Activated T-helper 1 cell treated with anti-CD3 and anti-CD28 coated beads, Interleukin-12 subunit alpha, Interleukin-12 subunit beta, Interleukin-2, Interleukin-4 antibody, amounts not matched to agents 30 ng/mL and 10 ng/mL and 1 ng/mL, durations not matched to agents 14 hours and 24 hours and 36 hours (primary cell): ENCODE results near the gene SEZ6L. TPM values are rescaled to one million over a fixed set of nuclear protein-coding genes. Genes with fewer than 3 reads are reported as not detected.

Source experiments
- DNase-seq: peaks from one replicate; pipeline ENCODE4 v3.0.0; 2021; ENCODE audit warnings: low spot score
- H3K27ac Mint-ChIP-seq: one replicate; pipeline ENCODE4 v1.8.0; 2021; ENCODE audit warnings: mild to moderate bottlenecking, mixed read lengths
- H3K27me3 Mint-ChIP-seq: one replicate; pipeline ENCODE4 v1.8.0; 2022; ENCODE audit warnings: mild to moderate bottlenecking, moderate library complexity, mixed read lengths; ENCODE audit not compliant: insufficient read depth
- H3K36me3 Mint-ChIP-seq: one replicate; pipeline ENCODE4 v1.8.0; 2021; ENCODE audit warnings: low read depth, mixed read lengths
- H3K4me1 Mint-ChIP-seq: one replicate; pipeline ENCODE4 v1.8.0; 2021; ENCODE audit warnings: low read depth, mixed read lengths
- H3K4me3 Mint-ChIP-seq: one replicate; pipeline ENCODE4 v1.8.0; 2021; ENCODE audit warnings: mild to moderate bottlenecking, moderate library complexity, mixed read lengths
- H3K9me3 Mint-ChIP-seq: one replicate; pipeline ENCODE4 v1.8.0; 2021; ENCODE audit warnings: mixed read lengths
- intact Hi-C: fragments of 100-400 bp; cut with micrococcal nuclease; formaldehyde crosslinking; loops from one replicate; pipeline ENCODE4 v1.15.1; 2024
- total RNA-seq: library from RNA; stranded (reverse); gene quantifications from 2 replicates; pipeline ENCODE4 v1.2.3, GENCODE V29; 2022

SEZ6L gene
- total RNA-seq, 1 donor from 2014 or later, result not detected

- H3K27me3 Mint-ChIP-seq, result peaks cover 18% of the 10 kb centered on the region
- no peaks in the 10 kb centered on the region for H3K36me3 Mint-ChIP-seq
- intact Hi-C loops, result no loop called here
- H3K9me3 Mint-ChIP-seq, result no peaks in the 10 kb centered on the region
- no peak for DNase-seq
- no peaks in the 10 kb centered on the region for H3K4me1 Mint-ChIP-seq
- H3K27ac Mint-ChIP-seq, result no peak overlapping the region
- no peak overlapping the region for H3K4me3 Mint-ChIP-seq
These were observed 7.5 kb upstream of the SEZ6L start for GRCh38 chr22:26161746-26162145.

- Mint-ChIP-seq H3K27ac (no peak overlapping the region), H3K27me3 (peaks cover 26% of the 10 kb centered on the region), H3K4me3 (no peak overlapping the region), H3K4me1 (no peaks in the 10 kb centered on the region), H3K36me3 (no peaks in the 10 kb centered on the region), H3K9me3 (no peaks in the 10 kb centered on the region)
- intact Hi-C loops, result no loop called here
- DNase-seq, result no peak
These were observed 6.3 kb upstream of the SEZ6L start for GRCh38 chr22:26162926-26163325.

GRCh38 chr22:26164174-26164573 is 5.1 kb upstream of the SEZ6L start:
- no peaks in the 10 kb centered on the region for H3K9me3 Mint-ChIP-seq
- peaks cover 37% of the 10 kb centered on the region for H3K27me3 Mint-ChIP-seq
- no peaks in the 10 kb centered on the region for H3K4me1 Mint-ChIP-seq
- no peak overlapping the region for H3K27ac Mint-ChIP-seq
- H3K36me3 Mint-ChIP-seq, result no peaks in the 10 kb centered on the region
- DNase-seq, result no peak
- intact Hi-C loops, result no loop called here
- no peak overlapping the region for H3K4me3 Mint-ChIP-seq

- Mint-ChIP-seq H3K27me3 (peaks cover 56% of the 10 kb centered on the region), H3K4me3 (no peak overlapping the region), H3K9me3 (no peaks in the 10 kb centered on the region), H3K4me1 (no peaks in the 10 kb centered on the region), H3K27ac (no peak overlapping the region), H3K36me3 (no peaks in the 10 kb centered on the region)
- no peak for DNase-seq
- intact Hi-C loops, result no loop called here
These were observed 871 bp upstream of the SEZ6L start for GRCh38 chr22:26168330-26168851.

- intact Hi-C loops, result no loop called here
- peaks cover 56% of the 10 kb centered on the region for H3K27me3 Mint-ChIP-seq
- H3K4me1 Mint-ChIP-seq, result no peaks in the 10 kb centered on the region
- no peak overlapping the region for H3K4me3 Mint-ChIP-seq
- no peaks in the 10 kb centered on the region for H3K9me3 Mint-ChIP-seq
- no peak for DNase-seq
- H3K27ac Mint-ChIP-seq, result no peak overlapping the region
- no peaks in the 10 kb centered on the region for H3K36me3 Mint-ChIP-seq
These were observed 335 bp upstream of the SEZ6L start for GRCh38 chr22:26168939-26169314.

GRCh38 chr22:26170112-26170492 is 840 bp downstream of the SEZ6L start:
- Mint-ChIP-seq H3K27ac (no peak overlapping the region), H3K4me1 (no peaks in the 10 kb centered on the region), H3K27me3 (peaks cover 48% of the 10 kb centered on the region), H3K36me3 (no peaks in the 10 kb centered on the region), H3K4me3 (no peak overlapping the region), H3K9me3 (no peaks in the 10 kb centered on the region)
- no peak for DNase-seq
- intact Hi-C loops, result no loop called here

GRCh38 chr22:26170795-26171580 is 1.7 kb downstream of the SEZ6L start:
- Mint-ChIP-seq H3K27ac (no peak overlapping the region), H3K4me1 (no peaks in the 10 kb centered on the region), H3K9me3 (no peaks in the 10 kb centered on the region), H3K27me3 (peaks cover 47% of the 10 kb centered on the region), H3K4me3 (no peak overlapping the region), H3K36me3 (no peaks in the 10 kb centered on the region)
- intact Hi-C loops, result no loop called here
- no peak for DNase-seq

- H3K27ac Mint-ChIP-seq, result no peak overlapping the region
- H3K4me1 Mint-ChIP-seq, result no peaks in the 10 kb centered on the region
- H3K9me3 Mint-ChIP-seq, result no peaks in the 10 kb centered on the region
- no peak for DNase-seq
- H3K36me3 Mint-ChIP-seq, result no peaks in the 10 kb centered on the region
- intact Hi-C loops, result no loop called here
- no peak overlapping the region for H3K4me3 Mint-ChIP-seq
- H3K27me3 Mint-ChIP-seq, result peaks cover 44% of the 10 kb centered on the region
These were observed 3.2 kb downstream of the SEZ6L start for GRCh38 chr22:26172389-26172990.

- H3K9me3 Mint-ChIP-seq, result no peaks in the 10 kb centered on the region
- no peak overlapping the region for H3K27ac Mint-ChIP-seq
- no peak overlapping the region for H3K4me3 Mint-ChIP-seq
These were observed 5.0 kb downstream of the SEZ6L start for GRCh38 chr22:26174280-26174679.

GRCh38 chr22:26182723-26183122 is 13.5 kb downstream of the SEZ6L start:
- Mint-ChIP-seq H3K4me1 (no peaks in the 10 kb centered on the region), H3K36me3 (no peaks in the 10 kb centered on the region), H3K27ac (no peak overlapping the region), H3K4me3 (no peak overlapping the region), H3K27me3 (no peaks in the 10 kb centered on the region), H3K9me3 (peaks cover 6% of the 10 kb centered on the region)
- intact Hi-C loops, result no loop called here
- DNase-seq, result no peak

More at GRCh38 chr22:26174280-26174679, 5.0 kb downstream of the SEZ6L start:
- H3K27me3 Mint-ChIP-seq, result peaks cover 28% of the 10 kb centered on the region
- intact Hi-C loops, result no loop called here
- DNase-seq, result no peak
- no peaks in the 10 kb centered on the region for H3K4me1 Mint-ChIP-seq
- no peaks in the 10 kb centered on the region for H3K36me3 Mint-ChIP-seq

- no peak overlapping the region for H3K27ac Mint-ChIP-seq
These were observed 15.9 kb downstream of the SEZ6L start for GRCh38 chr22:26185190-26185589.

GRCh38 chr22:26188341-26188740 is 19.1 kb downstream of the SEZ6L start:
- Mint-ChIP-seq H3K4me3 (no peak overlapping the region), H3K27ac (no peak overlapping the region), H3K36me3 (no peaks in the 10 kb centered on the region), H3K27me3 (no peaks in the 10 kb centered on the region), H3K9me3 (peaks cover 6% of the 10 kb centered on the region), H3K4me1 (no peaks in the 10 kb centered on the region)
- intact Hi-C loops, result no loop called here
- no peak for DNase-seq

More at GRCh38 chr22:26185190-26185589, 15.9 kb downstream of the SEZ6L start:
- DNase-seq, result no peak
- Mint-ChIP-seq H3K9me3 (peaks cover 6% of the 10 kb centered on the region), H3K4me1 (no peaks in the 10 kb centered on the region), H3K27me3 (no peaks in the 10 kb centered on the region), H3K4me3 (no peak overlapping the region), H3K36me3 (no peaks in the 10 kb centered on the region)
- intact Hi-C loops, result no loop called here

GRCh38 chr22:26194313-26194712 is 25.1 kb downstream of the SEZ6L start:
- Mint-ChIP-seq H3K4me3 (no peak overlapping the region), H3K27me3 (peaks cover 3% of the 10 kb centered on the region), H3K36me3 (no peaks in the 10 kb centered on the region), H3K4me1 (no peaks in the 10 kb centered on the region), H3K9me3 (no peaks in the 10 kb centered on the region), H3K27ac (no peak overlapping the region)
- no peak for DNase-seq
- intact Hi-C loops, result no loop called here
